HG03565 (cell line): ENCODE results near the gene SUSD3.

Experiments
- ATAC-seq: cut with Tn5 transposase; IDR thresholded peaks from one replicate; pipeline ENCODE4 v1.9.1; 2021; ENCODE audit warnings: mild to moderate bottlenecking, moderate library complexity; ENCODE audit not compliant: unreplicated experiment

The SUSD3 gene

GRCh38 chr9:93072383-93072795 is 13.9 kb downstream of the SUSD3 start:
- no peak for ATAC-seq

DNA sequence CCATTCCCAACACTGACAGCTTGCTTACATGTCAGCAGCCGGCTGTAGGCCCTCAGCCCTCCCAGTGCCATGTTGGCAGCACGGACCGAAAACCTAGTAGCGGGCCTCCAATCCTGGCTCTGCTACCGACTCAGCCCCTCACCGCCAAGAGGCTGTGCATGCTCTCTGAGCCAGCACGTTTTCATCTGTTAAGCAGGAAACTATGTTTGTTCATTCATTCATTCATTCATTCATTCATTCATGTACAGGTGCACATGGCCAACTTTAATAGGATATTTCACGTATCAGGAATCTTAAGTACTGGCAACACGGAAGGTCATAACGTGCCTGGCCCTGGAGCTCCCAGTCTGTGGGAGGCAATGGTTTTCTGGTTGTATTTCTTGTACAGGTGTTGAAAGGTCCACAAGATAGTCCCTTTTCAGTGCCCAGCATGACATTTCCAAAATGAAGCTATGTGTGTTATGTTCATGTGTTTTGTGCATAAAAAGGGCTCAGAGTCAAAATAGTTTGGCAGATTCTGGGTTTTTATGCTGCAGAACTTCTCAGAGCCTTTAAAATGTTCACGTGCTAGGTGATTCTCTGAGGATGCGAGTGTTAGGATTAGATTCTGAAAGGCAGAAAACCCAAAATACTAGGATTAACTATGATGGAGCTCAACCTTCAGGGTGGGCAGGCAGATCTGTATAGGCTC is 17.7 kb downstream of the SUSD3 start:
- no peak for ATAC-seq

DNA sequence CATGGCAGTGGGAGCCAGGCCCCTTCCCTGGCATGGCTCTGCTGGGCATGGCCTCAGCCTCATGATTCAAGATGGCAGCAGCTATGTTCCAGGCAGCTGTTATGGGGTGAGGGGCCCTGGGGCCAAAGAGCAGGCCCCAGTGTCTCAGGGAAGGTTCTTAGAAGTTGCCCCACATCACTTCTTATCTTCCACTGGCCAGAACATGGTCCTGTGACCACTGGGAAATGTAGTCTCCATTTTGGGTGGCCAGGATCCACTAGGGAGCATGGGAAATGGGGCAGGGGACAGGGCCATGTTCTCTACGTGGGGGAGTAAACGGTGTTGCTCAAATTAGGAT is 18.3 kb downstream of the SUSD3 start:
- ATAC-seq: no peak

DNA sequence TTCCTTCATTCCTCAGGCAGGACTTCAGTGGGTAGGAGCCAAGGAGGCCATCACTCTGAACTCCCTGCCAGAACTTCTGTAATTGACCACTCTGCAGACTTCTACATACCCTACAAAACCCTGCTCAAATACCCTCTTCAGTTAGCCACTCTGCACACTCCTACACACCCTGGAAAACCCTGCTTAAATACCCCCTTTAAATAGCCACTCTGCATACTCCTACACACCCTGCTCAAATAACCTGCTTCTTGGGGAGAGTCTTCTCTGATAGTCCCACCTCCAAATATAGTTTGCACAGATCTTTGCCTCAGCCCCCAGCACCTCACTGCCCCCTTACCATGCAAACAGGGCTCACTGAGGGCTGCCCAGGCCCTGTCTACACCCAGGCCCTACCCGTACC is 18.9 kb downstream of the SUSD3 start:
- ATAC-seq: no peak

- ATAC-seq: no peak
Measured at GRCh38 chr9:93077811-93078210, 19.3 kb downstream of the SUSD3 start.

- no peak for ATAC-seq
Measured at GRCh38 chr9:93079371-93079770, 20.9 kb downstream of the SUSD3 start.

DNA sequence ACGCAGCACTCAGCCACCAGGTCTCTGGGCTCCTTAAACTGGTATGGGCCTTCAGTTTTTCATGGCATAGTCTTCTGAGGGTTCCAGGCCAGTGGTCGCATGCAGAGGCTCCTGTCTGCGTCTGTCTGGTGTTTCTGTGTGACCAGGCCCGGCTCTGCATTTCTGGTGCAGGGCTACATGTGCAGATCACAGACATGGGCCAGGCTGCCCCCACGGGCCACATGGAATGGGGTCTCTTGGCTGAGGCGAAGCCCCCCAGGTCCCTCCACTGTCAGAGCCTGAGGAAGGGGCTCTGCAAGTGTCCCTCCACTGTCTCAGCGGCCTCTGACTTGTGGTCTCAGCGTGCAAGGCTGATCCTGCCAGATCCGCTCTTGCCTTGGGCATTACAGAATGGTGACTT is 21.9 kb downstream of the SUSD3 start:
- ATAC-seq: no peak

- no peak for ATAC-seq
Measured at GRCh38 chr9:93081081-93081529, 22.6 kb downstream of the SUSD3 start.

DNA sequence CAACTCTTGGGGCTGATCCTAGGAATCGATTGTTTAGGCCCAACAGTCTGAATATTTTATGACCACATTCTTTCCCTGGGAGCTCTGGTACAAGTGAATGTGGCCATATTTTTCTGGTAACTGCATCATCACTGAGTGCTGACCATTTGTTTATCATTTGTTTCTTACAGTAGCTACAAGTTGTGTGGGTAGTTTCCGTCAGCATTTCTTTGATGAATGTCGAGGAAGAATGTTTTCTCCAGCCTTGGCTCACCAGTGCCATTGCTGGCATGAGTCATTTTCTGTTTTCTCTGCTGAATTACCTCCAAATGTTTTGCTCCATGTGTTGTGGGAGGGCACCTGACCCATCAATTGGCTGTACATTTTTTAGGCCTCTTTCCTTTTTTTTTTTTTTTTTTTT is 23.4 kb downstream of the SUSD3 start:
- no peak for ATAC-seq

- ATAC-seq: no peak
Measured at GRCh38 chr9:93082841-93083411, 24.4 kb downstream of the SUSD3 start.

- ATAC-seq: no peak
Measured at GRCh38 chr9:93083592-93084470, 25.3 kb downstream of the SUSD3 start.

GRCh38 chr9:93084471-93084881 is 26.0 kb downstream of the SUSD3 start:
- no peak for ATAC-seq

GRCh38 chr9:93085676-93086075 is 27.2 kb downstream of the SUSD3 start:
- no peak for ATAC-seq

- ATAC-seq: no peak
Measured at GRCh38 chr9:93086447-93087224, 28.1 kb downstream of the SUSD3 start.

GRCh38 chr9:93087971-93088655 is 29.6 kb downstream of the SUSD3 start:
- ATAC-seq: no peak

DNA sequence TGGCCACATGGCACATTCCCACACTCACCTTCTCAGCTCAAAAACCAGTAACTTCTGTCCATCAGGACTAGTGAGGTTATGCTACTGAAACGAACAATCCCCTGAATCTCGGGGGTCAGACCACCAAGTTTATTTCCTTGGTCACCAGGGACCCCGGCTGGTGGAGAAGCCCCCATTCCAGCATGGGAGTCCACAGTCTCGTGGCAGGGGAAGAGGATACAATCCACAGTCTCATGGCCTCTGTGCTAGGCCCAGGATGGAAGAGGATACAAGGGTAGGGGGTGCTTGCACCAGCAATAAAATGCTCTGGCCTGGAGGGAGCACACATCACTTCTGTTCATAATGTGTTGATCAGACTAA is 30.1 kb downstream of the SUSD3 start:
- no peak for ATAC-seq

GRCh38 chr9:93089024-93089423 is 30.5 kb downstream of the SUSD3 start:
- no peak for ATAC-seq

DNA sequence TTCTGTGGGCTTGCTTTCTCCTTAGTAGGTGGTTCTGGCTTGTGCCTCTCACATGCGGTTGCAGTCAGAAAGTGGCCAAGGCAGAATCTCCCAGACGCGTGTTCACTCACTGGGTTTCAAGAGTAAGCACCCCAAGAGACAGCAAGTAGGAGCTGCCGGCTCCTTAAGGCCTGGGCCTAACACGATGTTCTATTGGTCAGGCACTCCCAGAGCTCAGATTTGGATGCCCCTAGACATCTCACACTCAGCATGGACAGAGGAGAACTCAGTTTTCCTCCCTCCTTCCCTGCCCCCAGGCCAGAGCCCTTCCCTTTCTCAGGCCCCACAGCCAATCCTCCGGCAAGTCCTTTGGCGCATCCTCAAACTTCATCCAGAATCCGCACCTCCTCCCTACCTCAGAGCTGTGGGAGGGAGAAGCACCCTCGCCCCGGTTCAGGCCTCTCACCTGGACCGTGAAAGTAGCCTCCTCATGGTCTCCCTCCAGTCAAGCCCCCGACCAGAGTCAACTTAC is 31.0 kb downstream of the SUSD3 start:
- ATAC-seq: no peak

DNA sequence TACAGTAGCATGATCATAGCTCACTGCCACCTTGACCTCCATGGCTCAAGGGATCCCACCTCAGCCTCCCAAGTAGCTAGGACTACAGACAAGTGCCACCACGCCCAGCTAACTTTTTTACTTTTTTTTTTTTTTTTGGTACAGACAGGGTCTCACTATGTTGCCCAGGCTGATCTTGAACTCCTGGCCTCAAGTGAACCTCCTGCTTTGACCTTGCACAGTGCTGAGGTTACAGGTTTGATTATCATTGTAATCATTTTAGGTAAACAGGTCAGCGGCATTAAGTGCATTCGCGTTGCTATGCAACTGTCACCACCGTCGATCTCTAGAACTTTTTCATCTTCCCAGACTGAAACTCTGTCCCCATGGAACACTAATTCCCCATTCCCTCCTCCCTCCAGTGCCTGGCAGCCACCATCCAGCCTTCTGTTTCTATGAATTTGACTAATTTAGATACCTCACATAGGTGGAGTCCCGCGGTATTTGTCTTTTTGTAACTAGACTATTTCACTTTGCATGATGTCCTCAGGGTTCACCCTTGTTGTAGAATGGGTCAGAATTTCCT is 31.7 kb downstream of the SUSD3 start:
- ATAC-seq: no peak

DNA sequence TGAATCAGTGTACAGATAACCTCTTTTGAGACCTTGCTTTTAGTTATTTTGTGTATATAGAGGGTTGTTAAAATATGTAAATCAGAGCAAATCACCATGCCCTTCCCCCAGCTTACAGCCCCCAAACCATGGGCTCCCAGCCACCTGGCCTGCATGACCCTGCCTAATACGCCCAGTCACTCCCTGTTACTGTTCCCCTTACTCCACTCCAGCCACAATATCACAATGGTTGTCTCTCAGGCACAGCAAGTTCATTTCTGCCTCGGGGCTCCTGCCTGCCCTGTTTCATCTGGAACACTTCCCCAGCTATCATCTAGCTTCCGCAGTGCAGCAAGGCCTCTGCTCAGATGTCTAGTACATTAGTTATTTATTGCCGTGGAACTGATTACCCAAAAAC is 32.6 kb downstream of the SUSD3 start:
- no peak for ATAC-seq
